ENCODE measurements around the gene GORAB.

The GORAB gene

GRCh38 chr1:170592591-170593111 lies 60.7 kb downstream of the GORAB start:
- DNase-seq (ENCODE audit: low read depth): peak; percentile 41

DNA sequence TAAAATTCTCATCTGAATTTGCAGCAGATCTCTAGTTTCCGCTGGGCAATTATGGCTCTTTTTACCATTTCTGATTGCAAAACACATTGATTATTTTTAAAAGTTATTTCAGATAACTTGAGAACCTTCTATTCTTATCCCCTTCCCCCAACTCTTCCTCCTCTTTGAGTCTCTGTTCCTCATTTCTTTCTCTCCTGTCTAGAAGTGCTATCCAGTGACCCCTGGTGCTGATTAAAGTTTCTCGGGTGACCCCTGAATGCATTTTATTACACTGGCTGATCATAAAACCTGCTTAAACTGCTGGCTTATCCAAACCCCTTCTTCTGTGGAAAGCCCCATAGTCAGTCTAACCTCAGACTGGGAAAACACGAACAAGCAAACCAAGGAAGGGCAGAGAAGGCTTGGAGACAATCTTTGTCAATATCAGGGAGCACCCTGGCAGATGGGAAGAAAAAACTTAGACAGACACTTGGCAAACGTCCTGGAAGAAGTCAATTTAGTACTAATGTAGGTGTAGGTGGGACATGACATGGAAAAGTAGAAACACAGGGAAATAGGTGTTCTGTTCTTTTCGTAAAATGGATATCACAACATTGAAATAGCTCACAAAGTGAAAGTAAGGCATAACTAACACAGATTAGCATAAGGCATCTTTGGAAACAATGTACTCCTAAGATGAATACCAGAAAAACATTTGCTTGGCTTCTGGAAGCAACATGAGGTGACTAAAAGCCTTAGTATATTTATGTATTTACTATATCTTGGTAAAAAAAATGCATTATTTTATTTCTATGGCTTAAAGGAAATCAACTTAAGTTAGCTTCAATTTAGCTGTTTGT lies 61.4 kb downstream of the GORAB start:
- DNase-seq (ENCODE audit: low read depth): no peak

DNA sequence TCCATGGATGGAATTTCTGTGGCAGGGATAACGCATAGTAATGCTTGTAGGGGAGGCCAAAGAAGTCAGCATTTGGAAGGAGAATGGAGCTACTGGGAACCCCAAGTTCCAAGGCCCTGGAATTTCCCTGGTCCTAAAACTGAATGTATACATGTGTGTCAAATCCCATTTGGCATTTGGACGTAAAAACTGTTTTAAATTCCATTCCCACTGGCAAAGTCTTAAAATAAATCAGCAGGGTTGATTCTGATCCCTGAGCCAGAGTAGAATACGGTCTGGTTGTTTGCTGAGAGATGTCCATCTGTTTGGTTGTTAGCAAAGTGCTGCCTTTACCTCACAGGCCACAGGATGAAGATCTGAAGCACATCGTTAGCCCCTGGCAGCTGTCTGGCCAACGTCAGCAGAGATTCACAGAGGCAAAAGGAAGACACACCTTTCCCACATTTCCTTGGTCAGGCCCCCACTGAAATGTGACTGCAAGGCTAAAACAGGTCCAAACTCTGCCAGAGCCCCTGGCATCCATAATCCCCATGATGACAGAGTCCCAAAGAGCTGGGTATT lies 62.2 kb downstream of the GORAB start:
- no peak for DNase-seq (ENCODE audit: low read depth)

- no peak for DNase-seq (ENCODE audit: low read depth)
Measured at GRCh38 chr1:170596701-170597100, 64.7 kb downstream of the GORAB start.

DNA sequence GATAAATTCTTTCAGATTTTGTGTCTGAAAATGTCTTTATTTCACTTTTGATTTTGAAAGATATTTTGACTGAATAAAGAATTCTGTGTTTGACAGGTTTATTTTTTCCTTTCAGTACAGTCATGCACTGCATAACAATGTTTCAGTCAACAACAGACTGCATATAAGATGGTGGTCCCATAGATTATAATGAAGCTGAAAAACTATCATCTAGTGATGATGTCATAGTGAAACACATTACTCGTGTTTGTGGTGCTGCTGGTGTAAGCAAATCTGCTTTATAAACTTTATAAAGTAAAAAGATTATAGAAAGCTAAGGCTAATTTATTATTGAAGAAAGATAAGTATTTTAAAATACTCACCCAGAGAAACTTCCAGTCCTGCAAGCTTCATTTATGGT lies 66.7 kb downstream of the GORAB start:
- DNase-seq (ENCODE audit: low read depth): no peak

- DNase-seq (ENCODE audit: low read depth): no peak
Measured at GRCh38 chr1:170599033-170599432, 67.1 kb downstream of the GORAB start.

- no peak for DNase-seq (ENCODE audit: low read depth)
Measured at GRCh38 chr1:170601866-170602265, 69.9 kb downstream of the GORAB start.

Measured in GM04503 (cell line).